ENCODE data around the gene RPL32.

GRCh38 chr3:12798559-12799179, 42.7 kb downstream of the RPL32 start:
- no peak for TF ChIP-seq POLR2A (IDR thresholded peaks at IDR 0.05; ENCODE audit: low read length)
- no peak for TF ChIP-seq GATA1 (IDR thresholded peaks at IDR 0.05; ENCODE audit: low read depth, low read length)

All from erythroblast (primary cell).